ENCODE results near the gene EPB41L3.

DNA sequence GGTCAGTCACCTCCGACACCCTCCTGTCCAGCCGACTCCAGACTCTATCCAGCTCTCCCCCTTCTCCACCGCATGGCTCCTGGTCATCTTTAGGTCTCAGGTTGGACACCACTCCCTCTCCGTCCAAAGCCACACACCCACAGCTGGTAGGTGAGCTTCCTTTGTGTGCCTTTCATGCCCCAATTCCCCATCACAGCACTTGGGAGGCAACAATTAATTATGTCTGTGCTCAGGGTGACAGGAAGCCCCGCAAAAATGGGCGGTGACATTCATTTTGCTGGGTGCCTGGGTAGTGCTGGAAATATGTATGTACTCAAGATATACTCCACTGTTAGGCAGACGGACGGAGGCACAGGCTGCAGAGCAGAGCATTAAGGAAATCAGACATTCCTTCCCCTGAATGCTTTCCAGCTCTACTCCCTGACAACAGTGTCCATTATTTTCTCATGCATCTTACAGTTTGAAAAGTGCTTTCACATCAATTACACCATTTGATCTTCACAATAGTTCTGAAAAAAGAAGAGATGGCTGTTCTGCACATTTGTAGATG is 13.1 kb downstream of the EPB41L3 start:
- no peak for TF ChIP-seq EP300 (IDR thresholded peaks at IDR 0.05)
- TF ChIP-seq, protein P1, sequence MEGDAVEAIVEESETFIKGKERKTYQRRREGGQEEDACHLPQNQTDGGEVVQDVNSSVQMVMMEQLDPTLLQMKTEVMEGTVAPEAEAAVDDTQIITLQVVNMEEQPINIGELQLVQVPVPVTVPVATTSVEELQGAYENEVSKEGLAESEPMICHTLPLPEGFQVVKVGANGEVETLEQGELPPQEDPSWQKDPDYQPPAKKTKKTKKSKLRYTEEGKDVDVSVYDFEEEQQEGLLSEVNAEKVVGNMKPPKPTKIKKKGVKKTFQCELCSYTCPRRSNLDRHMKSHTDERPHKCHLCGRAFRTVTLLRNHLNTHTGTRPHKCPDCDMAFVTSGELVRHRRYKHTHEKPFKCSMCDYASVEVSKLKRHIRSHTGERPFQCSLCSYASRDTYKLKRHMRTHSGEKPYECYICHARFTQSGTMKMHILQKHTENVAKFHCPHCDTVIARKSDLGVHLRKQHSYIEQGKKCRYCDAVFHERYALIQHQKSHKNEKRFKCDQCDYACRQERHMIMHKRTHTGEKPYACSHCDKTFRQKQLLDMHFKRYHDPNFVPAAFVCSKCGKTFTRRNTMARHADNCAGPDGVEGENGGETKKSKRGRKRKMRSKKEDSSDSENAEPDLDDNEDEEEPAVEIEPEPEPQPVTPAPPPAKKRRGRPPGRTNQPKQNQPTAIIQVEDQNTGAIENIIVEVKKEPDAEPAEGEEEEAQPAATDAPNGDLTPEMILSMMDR (IDR thresholded peaks at IDR 0.05), result no peak
- no peak for TF ChIP-seq POLR2A (IDR thresholded peaks at IDR 0.05)

All from suprapubic skin (tissue), 3 donors.